ENCODE data around the gene RAP2B. TPM values are rescaled to one million over a fixed set of nuclear protein-coding genes. Genes with fewer than 3 reads are reported as not detected.
"Not testable (repeated sequence)": the region's sequence is repeated elsewhere in the genome, so short reads cannot be mapped to it uniquely, and the experiment has no call there.

RAP2B gene
- polyA plus RNA-seq, 12 donors, result 5.6 to 49.4 (median 7.1) TPM

- no peak for DNase-seq
Measured at GRCh38 chr3:153182501-153183293, 20.7 kb downstream of the RAP2B start.

- no peak for DNase-seq
Measured at GRCh38 chr3:153190923-153191322, 28.9 kb downstream of the RAP2B start.

GRCh38 chr3:153192327-153192726 is 30.3 kb downstream of the RAP2B start:
- no peak for DNase-seq

GRCh38 chr3:153193786-153194476 is 31.9 kb downstream of the RAP2B start:
- not testable (repeated sequence) for DNase-seq

- no peak for DNase-seq
Measured at GRCh38 chr3:153195349-153195879, 33.4 kb downstream of the RAP2B start.

- no peak for DNase-seq
Measured at GRCh38 chr3:153209596-153209995, 47.6 kb downstream of the RAP2B start.

GRCh38 chr3:153210146-153210545 is 48.1 kb downstream of the RAP2B start:
- DNase-seq, result no peak

- no peak for DNase-seq
Measured at GRCh38 chr3:153210660-153211059, 48.6 kb downstream of the RAP2B start.

GRCh38 chr3:153215497-153215896 is 53.5 kb downstream of the RAP2B start:
- no peak for DNase-seq

- DNase-seq, result peak; percentile 67
Measured at GRCh38 chr3:153215966-153216365, 53.9 kb downstream of the RAP2B start.

- no peak for DNase-seq
Measured at GRCh38 chr3:153216928-153217327, 54.9 kb downstream of the RAP2B start.

- DNase-seq, result no peak
Measured at GRCh38 chr3:153219146-153219545, 57.1 kb downstream of the RAP2B start.
